Measurements from ENCODE around the gene MAP3K3. TPM values are rescaled to one million over a fixed set of nuclear protein-coding genes. Genes with fewer than 3 reads are reported as not detected.

The MAP3K3 gene
- total RNA-seq, 1 experiment from 2014 or later, result 24.3 TPM

GRCh38 chr17:63639125-63639524 is 16.9 kb downstream of the MAP3K3 start:
- Histone ChIP-seq H3K9ac (ENCODE audit: extremely low read depth, insufficient read length, low read length) (no peak overlapping the region), H3K4me1 (ENCODE audit: insufficient read depth, low read length) (peaks cover 2% of the 10 kb centered on the region; the same call in 1 of the 2 replicates), H3T11ph (ENCODE audit: low read length) (no peak overlapping the region), H2BK15ac (ENCODE audit: low read depth, low read length) (no peak overlapping the region), H2BK12ac (ENCODE audit: insufficient read length, low read depth, low read length) (no peak overlapping the region), H3K23ac (ENCODE audit: insufficient read length, low read depth, low read length) (no peak overlapping the region), H2BK20ac (ENCODE audit: low read depth, low read length, poor library complexity, severe bottlenecking) (no peak overlapping the region), H2AFZ (ENCODE audit: low read length) (no peak overlapping the region), H2BK120ac (ENCODE audit: low read depth, low read length, poor library complexity, severe bottlenecking) (no peak overlapping the region), H3K79me1 (ENCODE audit: insufficient read depth, low read depth, low read length, poor library complexity, severe bottlenecking) (no peaks in the 10 kb centered on the region), H3K56ac (ENCODE audit: insufficient read length, low read depth, low read length) (no peak overlapping the region), H3K23me2 (ENCODE audit: insufficient read length, low read depth, low read length, poor library complexity, severe bottlenecking) (no peaks in the 10 kb centered on the region), H4K5ac (ENCODE audit: insufficient read length, low read depth, low read length) (no peak overlapping the region), H3K27me3 (ENCODE audit: insufficient read depth, low read length) (no peaks in the 10 kb centered on the region), H4K20me1 (ENCODE audit: control insufficient read depth, insufficient read depth, insufficient read length) (no peaks in the 10 kb centered on the region), H3K27ac (ENCODE audit: insufficient read length, low read depth, low read length) (no peak overlapping the region), H3K4me2 (ENCODE audit: insufficient read depth, insufficient read length, low read length) (no peak overlapping the region), H3K14ac (ENCODE audit: insufficient read depth, low read length) (no peak overlapping the region), H2BK5ac (ENCODE audit: insufficient read length, low read length) (no peak overlapping the region), H4K91ac (ENCODE audit: insufficient read length, low read depth, low read length) (no peak overlapping the region), H3K79me2 (ENCODE audit: insufficient read depth, low read length) (no peaks in the 10 kb centered on the region), H2AK5ac (ENCODE audit: insufficient read length, low read length) (no peak overlapping the region), H4K8ac (replicated peaks; ENCODE audit: insufficient read length, low read depth, low read length) (no peak overlapping the region), H3K4ac (ENCODE audit: low read depth, low read length) (no peak overlapping the region), H3K18ac (ENCODE audit: insufficient read length, low read depth, low read length) (no peak overlapping the region), H3K9me3 (ENCODE audit: control insufficient read depth, low read depth, low read length) (no peaks in the 10 kb centered on the region)
- no peak overlapping the region for H3K4me3 Mint-ChIP-seq
- TF ChIP-seq CTCF (conservative IDR thresholded peaks at IDR 0.05), result no peak
- H3K27me3 Mint-ChIP-seq (ENCODE audit: low read depth), result no peaks in the 10 kb centered on the region
- H3K27ac Mint-ChIP-seq, result peak overlapping the region in 2 of 3 experiments; percentile 6 to 71; a peak in 5 of 7 replicates
- H3K9me3 Mint-ChIP-seq, result no peaks in the 10 kb centered on the region
- DNase-seq, result no peak
- peaks cover 4 to 23% (median 13%) of the 10 kb centered on the region in 3 experiments; a peak in 6 of 7 replicates for H3K36me3 Mint-ChIP-seq (ENCODE audit: insufficient read depth in 1 of 3, low read depth in 3 of 3)
- H3K4me1 Mint-ChIP-seq, result peaks cover 10 to 14% of the 10 kb centered on the region in 2 experiments
- WGBS (ENCODE audit: extremely low coverage, insufficient read length, low lambda C conversion rate), result no CpG with 5 or more reads among the region's 1 CpG
